NCI-H82 treated with DMSO at 0.1 percent for 48 hours (cell line): Measurements from ENCODE around the gene LLPH.

Experiments used
- DNase-seq: peaks from one replicate; lab custom pipeline; 2025; ENCODE audit not compliant: unreplicated experiment; lab: John Stamatoyannopoulos, UW

Gene LLPH

DNA sequence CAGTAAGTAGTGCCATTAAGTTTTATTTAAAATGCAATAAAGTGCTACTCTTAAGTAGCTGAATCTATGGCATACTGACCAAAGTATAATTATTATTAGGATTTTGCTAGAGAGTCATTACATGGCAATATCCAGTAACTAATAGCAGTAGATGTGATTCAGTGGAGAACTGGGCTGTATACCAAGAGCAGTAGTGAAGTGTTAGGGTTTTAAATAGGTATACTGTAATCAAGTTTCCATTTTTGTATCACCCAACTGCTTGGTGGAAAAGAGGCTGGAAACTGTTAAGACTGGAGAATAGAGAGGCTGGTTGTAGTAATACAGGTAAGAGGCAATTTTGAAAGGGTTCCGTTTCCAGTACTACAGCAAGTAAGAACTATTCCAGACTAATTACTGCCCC, 13.3 kb upstream of the LLPH start:
- DNase-seq: no peak

DNA sequence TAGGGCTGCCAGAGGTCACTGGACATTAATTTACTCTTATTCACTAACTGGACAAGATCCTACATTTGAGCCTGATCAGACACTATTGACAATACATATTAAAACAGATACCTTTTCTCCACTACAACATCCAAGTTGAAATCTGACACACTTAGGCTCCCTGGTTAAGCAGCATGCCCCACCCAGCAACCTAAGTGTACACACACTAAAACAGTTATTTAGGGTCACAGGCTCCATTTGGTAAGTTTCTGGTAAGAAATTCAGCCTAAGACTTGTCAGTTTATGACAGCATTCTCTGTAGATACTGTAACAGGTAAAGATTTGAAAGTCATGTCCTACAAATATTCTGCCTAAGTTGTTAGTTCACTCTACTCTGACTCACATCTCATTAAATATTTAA, 12.3 kb upstream of the LLPH start:
- DNase-seq: no peak

DNA sequence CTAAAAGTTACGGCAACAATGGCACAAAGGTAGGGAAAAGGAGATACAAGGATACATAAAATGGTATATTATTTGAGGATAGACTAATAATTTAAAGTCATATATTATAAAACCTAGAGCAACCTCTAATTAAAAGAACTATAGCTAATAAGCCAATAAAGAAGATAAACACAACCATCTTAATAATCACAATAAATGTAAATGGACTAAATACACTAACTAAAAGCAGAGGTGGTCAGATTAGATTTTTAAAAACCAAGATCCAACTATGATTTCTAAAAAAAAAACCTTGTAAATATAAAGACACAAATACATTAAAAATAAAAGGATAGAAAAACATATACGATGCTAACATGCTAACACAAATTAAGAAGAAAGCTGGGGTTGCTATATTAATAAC, 10.7 kb upstream of the LLPH start:
- no peak for DNase-seq

DNA sequence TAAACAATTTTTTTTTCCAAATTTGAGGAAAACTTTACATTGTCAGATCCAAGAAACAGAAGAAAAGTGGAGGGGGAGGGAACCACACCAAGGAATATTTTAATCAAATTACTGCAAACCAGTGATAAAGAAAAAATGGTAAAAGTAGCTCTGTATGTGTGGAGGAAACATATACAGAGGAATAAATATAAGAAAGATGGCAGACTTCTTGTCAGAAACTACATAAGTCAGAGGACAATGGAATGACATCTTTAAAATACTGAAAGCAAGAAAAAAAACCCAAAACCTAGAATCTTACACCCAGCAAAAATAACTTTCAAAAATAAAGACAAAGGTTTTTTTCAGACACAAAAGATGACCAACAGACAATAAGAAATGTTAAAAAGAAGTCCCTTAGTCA, 10.2 kb upstream of the LLPH start:
- no peak for DNase-seq

DNA sequence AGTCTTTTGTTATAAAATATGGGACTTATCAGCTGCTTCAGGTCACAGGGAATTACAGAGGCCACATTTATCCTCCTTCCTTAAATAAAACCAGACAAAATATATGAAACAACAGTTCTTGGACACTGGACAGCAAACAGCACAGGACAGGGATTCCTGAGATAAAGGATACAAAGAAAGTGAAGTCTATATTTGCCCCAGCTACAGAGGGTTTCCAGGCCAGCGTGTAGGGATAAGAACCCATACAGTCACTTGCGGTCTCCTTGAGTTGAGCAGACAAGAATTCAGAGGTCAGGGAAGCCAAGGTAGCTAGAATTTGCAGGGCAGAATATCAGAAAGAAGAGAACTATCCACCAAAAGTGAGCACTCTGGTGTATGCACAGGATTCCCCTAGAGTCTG, 8.8 kb upstream of the LLPH start:
- no peak for DNase-seq

DNA sequence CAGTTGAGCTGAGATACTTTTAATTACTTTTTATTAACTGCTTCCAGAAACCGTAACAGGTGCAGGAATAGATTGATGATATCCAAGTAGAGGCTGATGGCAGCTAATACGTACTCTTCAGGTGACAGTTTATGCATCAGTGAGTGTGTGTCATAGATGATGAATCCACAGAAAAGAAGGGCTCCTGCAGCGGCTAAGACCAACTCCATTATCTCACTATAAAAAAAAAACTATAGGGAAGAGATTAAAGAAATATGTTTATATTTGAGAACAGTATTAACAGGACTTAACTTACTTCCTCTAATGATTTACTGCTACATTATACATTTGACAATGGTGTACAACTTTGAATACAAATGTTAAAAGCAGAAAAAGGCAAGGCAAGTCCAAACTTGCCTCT, 7.4 kb upstream of the LLPH start:
- no peak for DNase-seq

DNA sequence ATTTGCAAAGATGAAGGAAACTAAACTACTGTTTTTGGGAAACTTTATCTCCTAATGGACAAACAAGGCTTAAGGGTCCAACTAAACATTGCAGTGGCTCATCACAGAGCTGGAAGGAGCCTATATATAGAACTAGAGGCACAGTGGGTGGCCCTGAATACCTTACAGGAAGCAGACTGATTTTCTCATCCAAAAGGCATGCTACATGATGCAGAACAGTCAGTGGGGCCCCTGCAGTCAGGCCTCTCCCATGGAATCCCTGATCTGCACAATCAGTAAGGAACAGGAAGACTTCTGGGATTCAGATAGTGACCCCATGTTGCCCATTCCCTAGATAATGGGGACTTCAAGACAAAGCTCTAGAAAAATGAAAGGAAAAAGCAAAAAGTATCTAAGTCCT, 1.9 kb upstream of the LLPH start:
- DNase-seq: no peak

DNA sequence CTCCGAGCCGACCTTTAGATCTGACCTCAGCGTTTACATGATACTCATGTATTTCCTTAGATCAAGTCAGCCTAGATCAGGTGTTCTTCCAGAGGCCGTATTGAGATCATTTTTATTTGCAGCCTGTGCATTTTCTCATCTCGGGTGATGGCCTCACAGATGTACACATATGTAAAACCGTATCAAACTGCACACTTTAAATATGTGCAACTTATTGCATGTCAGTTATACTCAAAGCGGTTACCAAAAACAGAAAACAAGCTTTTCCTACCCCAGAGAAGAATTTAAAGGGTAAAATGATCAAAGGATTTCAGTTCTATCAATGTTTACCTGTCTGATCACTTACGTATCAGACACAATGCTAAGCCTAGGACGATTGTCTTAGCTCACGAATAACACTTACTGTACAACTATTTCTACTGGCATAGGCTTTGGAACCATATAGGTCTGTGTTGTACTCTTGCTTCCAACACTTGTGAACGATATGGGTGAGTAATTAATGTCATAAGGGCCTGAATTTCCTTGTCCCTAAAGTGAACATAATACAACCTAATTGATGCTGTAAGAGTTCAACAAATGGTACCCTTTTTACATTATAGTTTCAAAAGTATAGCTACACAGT, 628 bp upstream of the LLPH start:
- DNase-seq: no peak

DNA sequence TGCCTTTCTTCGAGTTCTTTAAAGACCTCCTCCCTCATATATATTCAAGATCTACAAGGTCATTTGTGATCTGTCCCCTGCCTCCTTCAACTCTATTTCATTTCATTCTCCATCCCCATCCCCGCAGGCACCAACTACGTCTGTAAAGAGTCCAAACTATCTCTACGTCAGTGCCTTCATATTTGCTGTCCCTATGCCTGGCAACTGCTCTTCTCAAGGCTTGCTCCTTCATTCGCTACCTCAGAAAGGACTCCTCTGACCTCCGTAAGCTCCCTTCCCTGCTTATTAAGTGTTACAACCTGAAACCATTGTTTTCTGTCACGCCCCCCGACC, 650 bp downstream of the LLPH start:
- no peak for DNase-seq

DNA sequence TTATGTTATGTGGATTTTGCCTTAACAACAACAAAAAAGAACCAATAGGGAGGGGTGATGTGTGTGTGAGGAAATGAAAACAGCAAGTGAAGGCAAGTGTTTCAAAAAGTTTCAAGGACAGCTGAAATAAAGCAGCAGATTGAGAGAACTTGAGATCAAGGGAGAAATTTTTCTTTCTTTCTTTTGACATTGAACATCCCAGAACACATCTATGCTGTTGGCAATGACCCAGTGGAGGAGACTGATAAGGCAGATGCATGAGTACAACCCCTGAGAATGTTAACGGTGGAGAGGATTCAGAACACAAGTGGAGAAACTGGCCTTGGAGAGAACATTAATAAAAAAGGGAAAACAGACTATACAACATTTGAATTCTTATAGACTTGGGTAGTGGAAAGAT, 2.9 kb downstream of the LLPH start:
- no peak for DNase-seq

DNA sequence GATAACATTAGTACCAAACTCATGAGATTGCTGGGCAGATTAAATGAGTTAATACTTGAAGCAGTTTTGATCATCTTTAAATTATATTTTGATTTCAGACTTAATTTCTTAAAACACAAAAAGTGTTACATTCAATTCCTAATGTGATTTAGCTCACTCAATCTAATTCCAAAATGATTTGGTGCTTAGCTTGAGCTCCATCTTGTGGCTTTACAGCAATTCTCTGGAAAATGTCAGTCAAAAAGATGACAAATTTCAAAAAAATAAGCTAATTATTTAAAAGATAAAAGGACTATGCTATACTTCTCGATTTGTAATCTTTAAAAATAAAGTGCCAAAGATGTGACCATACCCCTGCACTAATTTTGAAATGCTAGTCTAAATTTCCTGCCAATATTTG, 10.1 kb downstream of the LLPH start:
- no peak for DNase-seq

DNA sequence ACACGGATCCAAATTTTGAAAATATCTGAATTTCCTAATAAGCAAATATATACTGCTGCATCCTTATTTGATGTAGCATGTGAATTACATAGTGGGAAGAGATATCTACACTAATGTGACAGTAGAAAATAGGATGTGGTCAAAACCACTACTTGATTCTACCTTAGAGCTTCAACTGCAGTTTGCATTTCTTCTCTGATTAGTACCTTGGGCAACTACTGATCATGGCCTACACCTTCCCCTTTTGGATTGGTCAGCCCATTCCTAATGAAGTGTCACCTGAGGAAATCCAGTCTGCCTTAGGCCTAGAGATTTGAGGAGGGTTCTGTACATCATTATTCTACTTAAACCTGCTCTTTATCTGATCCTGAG, 10.7 kb downstream of the LLPH start:
- no peak for DNase-seq

DNA sequence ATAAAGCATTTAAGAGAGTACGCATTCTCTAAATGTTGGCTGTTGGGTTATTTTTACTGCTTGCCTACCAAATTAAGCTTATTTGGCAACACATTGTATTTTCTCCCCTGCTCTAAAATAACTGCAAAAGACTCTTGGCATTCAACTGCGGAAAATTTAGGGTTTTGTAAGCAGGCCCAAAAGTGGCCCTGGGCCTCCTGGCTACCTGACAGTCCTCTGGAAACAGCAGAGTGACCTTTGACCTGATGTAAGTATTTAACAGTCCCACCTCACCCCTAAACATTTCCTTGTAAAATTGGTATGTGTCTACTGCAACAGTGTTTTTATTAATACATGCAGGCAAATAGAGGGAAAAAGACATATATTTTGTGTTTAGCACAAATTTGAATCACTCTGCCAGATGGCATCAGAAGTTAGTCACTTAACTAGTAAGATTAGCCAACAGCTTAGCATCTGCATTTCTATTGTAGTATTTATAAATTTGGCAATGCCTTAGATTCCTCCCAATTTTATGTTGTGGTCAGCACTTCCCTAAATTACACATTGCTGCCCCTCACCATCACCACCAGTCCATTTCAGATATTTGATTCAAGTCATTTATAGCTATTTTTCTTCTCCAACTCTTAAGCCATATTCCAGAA, 11.2 kb downstream of the LLPH start:
- no peak for DNase-seq

DNA sequence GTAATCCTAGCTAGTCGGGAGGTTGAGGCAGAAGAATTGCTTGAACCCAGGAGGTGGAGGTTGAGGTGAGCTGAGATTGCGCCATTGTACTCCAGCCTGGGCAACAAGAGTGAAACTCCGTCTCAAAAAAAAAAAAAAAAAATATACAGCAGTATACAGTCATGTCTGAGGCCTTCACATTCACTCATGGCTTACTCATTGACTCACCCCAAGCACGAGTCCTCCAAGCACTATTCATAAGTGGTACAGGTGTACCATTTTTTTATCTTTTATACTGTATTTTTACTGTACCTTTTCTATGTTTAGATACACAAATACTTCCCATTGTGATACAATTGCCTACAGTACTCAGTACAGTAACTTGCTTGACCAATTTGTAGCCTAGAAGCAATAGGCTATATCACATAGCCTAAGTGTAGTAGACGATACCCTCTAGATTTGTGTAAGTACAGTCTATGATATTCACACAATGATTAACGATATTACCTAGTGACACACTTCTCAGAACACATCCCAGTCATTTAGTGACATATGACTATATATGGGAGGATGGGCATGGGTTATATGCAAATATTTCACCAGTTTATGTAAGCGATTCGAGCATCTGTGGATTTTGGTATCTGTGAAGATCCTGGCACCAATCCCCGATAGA, 12.2 kb downstream of the LLPH start:
- no peak for DNase-seq

DNA sequence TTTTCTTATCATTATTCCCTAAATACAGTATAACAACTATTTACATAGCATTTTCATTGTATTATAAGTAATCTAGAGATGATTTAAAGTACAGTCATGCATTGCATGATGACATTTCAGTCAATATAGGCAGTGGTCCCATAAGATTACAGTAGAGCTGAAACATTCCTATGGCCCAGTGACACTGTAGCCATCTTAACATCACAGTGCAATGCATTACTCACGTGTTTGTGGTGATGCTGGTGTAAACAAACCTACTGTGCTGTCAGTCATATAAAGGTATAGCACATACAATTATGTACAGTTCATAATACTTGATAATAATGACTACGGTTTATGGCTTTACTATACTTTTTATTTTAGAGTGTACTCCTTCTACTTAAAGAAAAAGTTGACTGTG, 13.3 kb downstream of the LLPH start:
- no peak for DNase-seq

DNA sequence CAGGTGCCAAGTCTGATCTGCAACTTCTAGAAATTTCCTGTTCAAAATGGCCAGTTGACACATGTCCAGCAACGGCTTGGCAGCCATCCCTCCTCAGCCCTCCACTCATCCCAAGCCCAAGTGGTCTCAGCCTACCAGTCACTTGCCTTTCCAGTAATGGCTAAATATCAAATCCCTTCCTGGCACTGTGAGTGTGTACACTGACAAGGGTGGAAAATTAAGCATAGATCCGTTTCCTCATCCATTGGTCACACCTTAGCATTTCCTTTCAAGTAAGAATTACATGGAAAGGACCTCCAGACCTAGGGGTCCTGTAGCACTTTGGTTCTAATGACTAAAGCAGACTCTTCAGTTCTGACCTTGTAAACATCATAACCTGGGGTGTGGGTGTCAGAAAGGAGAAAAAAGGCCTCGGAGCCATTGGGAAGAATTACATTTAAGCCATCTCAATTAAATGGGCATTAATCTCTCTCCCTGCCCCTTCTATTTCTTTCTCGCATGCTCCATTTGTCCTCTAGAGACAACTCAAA, 15.4 kb downstream of the LLPH start:
- no peak for DNase-seq

DNA sequence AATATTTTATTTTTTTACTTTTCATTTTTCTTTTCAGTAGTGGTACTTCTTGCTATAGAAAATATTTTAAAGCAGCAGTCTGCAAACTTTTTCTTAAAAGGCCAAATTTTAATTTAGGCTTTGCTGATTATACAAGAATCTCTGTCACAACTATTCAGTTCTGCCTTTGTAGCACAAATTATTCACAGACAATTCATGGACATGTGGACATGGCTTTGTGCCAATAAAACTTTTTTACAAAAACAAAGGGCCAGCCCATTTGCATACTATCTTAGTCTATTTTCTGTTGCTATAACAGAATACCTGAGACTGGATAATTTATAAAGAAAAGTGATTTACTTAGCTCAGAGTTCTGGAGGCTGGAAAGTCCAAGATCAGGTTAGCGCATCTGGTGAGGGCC, 17.1 kb downstream of the LLPH start:
- DNase-seq: no peak

DNA sequence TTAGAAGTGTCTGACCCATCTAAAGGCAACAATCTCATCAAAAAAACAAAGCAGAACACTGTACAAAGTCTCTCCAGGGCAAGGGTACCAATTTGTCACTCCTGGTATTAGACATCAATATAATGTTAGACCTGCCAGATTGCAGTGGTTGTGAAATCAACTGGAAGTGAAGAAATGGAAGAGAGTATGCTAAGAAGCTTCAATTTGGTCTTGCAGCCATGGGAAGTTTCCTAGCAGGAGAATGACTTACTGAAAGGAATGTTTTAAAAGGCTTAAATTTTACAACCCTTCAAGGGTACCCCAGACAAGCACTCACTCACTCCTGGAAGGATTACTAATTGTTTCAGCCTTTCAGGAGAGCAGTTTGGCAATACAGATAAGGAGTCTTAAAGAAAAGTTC, 18.9 kb downstream of the LLPH start:
- DNase-seq: no peak

DNA sequence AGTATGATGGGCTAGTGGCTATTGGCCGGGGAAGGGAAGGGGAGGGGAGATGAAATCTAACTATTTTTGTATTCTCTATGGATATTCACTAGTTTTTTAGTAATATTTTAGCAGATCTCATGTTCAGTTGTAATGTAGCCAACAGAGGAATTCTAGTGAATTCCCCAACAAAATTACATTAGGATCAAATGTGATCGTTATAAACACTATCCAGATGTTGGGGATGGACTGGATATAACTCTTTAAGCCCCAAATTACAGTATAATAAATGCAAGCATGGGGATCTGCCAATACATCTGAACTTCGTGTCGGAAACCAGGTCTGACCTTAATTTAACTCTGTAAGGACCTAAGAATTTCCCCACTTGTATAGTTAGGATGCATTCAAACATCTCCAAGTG, 21.5 kb downstream of the LLPH start:
- DNase-seq: no peak

DNA sequence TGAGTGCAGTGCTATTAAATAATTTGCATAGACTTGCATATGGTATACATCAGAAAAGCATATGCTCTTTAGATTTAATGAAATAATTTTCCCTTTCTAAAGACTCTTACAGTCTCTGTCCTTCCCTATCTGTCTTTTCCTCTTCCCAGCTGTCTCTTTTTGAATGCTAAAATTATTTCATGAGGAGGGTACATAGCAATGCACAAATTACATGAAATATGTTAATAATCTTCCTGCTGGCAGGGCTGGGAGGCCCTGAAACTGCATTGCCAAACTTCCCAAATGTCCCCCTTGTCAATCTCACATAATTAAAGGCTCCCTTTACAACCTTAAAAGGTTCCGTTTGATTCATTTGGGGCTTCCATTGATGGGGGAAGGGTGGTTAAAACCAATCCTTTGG, 22.2 kb downstream of the LLPH start:
- no peak for DNase-seq

DNA sequence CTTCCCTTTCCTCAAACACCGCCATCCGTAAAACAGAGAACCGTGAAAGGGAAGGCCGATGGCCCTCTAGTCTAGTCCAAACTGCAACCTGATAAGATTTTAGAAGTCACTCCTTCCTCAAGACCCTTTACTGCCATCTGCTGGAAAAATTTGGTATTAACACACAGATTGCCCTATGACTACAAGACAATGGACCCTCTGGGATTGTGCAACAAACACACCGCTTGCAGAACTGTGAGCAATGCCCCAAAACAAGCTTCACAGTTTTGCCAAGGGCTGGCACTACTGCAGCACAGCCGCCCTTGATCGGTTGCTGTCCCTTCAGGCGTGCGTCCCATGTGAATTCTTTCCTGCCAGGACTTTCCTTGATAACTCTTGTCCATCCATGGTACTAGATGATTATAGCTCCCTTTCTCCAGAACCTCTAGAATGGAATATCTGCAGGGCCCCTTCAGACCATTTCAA, 23.1 kb downstream of the LLPH start:
- peak; percentile 62 for DNase-seq

DNA sequence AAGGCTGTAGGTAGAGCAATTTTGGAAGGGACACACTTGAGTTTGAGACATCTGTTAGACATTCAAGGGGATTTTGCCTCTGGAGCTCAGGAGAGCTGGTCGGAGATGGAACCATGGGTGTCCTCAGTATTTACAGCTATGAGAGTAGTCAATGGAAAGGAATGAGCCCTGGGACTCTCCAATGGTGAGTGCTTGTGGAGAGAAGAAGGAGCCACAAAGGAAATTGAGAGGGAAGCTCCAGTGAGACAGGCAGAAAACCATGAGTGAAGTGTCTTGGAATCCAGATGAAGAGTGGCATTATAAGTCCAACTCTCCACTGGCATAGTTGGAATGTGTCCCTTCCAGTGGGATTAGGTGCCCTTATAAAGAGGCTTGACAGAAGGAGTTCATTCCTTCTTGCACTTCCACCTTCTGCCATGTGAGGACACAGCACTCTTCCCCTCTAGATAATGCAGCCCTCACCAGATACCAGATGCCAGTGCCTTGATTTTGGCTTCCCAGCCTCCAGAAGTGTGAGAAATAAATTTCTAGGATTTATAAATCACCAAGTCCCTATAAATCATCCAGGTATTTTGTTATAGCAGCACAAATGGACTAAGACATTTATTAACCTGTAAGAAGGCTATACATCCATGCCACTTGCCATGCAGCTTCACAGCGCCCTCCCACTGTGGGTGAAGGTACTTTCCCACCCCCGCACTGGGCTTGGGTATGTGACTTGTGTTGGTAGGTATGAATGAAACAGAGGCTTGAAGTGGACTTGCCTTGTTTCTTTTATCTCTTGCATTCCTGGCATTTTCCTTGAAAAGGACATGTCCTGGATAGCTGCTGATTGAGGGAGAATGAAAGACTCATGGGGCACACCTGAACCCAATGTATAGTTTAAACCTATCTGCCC, 27.3 kb downstream of the LLPH start:
- DNase-seq: no peak
